ENCODE data around the gene TRAF5.

- TF ChIP-seq, protein P1, sequence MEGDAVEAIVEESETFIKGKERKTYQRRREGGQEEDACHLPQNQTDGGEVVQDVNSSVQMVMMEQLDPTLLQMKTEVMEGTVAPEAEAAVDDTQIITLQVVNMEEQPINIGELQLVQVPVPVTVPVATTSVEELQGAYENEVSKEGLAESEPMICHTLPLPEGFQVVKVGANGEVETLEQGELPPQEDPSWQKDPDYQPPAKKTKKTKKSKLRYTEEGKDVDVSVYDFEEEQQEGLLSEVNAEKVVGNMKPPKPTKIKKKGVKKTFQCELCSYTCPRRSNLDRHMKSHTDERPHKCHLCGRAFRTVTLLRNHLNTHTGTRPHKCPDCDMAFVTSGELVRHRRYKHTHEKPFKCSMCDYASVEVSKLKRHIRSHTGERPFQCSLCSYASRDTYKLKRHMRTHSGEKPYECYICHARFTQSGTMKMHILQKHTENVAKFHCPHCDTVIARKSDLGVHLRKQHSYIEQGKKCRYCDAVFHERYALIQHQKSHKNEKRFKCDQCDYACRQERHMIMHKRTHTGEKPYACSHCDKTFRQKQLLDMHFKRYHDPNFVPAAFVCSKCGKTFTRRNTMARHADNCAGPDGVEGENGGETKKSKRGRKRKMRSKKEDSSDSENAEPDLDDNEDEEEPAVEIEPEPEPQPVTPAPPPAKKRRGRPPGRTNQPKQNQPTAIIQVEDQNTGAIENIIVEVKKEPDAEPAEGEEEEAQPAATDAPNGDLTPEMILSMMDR (IDR thresholded peaks at IDR 0.05), result no peak
- TF ChIP-seq EP300 (IDR thresholded peaks at IDR 0.05), result no peak
- no peak for TF ChIP-seq RCOR1 (IDR thresholded peaks at IDR 0.05; ENCODE audit: low read depth, low read length)
- no peak for TF ChIP-seq JUN (IDR thresholded peaks at IDR 0.05)
- no peak for TF ChIP-seq NR3C1 (IDR thresholded peaks at IDR 0.05)
- no peak for TF ChIP-seq SREBF2 (IDR thresholded peaks at IDR 0.05)
- no peak for TF ChIP-seq BCL3 (IDR thresholded peaks at IDR 0.05)
- TF ChIP-seq MAX (IDR thresholded peaks at IDR 0.05), result no peak
- TF ChIP-seq POLR2A (IDR thresholded peaks at IDR 0.05; ENCODE audit: low read length), result no peak
- no peak for TF ChIP-seq RNF2 (IDR thresholded peaks at IDR 0.05; ENCODE audit: borderline replicate concordance, low read depth)
- TF ChIP-seq POLR2AphosphoS2 (conservative IDR thresholded peaks at IDR 0.05; ENCODE audit: low read length), result no peak
Measured at GRCh38 chr1:211382182-211382713, 55.6 kb downstream of the TRAF5 start.
